ENCODE results near the gene TEX51. TPM values are rescaled to one million over a fixed set of nuclear protein-coding genes. Genes with fewer than 3 reads are reported as not detected.

TEX51 gene
- total RNA-seq, 4 donors from 2014 or later: not detected

- no peak overlapping the region for H3K27ac ChIP-seq
- H3K9me3 ChIP-seq: no peaks in the 10 kb centered on the region
- in situ Hi-C loops (cut with MboI; ENCODE audit: low pct_ligation_motif_present in 1 of 4, low pct_unique_long_range_greater_than_20kb in 1 of 4, low sequenced_read_pairs in 3 of 4): no loop called here
- no peaks in the 10 kb centered on the region for H3K36me3 ChIP-seq
- no peak for TF ChIP-seq CTCF (IDR thresholded peaks at IDR 0.05)
- TF ChIP-seq EP300 (IDR thresholded peaks at IDR 0.05; ENCODE audit: low read depth): no peak
- no peak for TF ChIP-seq POLR2A (IDR thresholded peaks at IDR 0.05)
- no peak for TF ChIP-seq POLR2AphosphoS5 (IDR thresholded peaks at IDR 0.05)
- WGBS, 2 donors (ENCODE audit: low coverage in 1 of 2): 44% methylated on average over 1 of the region's 1 CpG; no CpG with 5 or more reads in 1 of the 2 donors
- H3K4me1 ChIP-seq: no peaks in the 10 kb centered on the region
- no peaks in the 10 kb centered on the region for H3K27me3 ChIP-seq
- intact Hi-C loops (cut with DNase I; ENCODE audit: low total_unique reads): no loop called here
- H3K4me3 ChIP-seq: no peak overlapping the region
- DNase-seq: no peak
These were observed 11.9 kb downstream of the TEX51 start for GRCh38 chr2:126910637-126911036.

- intact Hi-C loops (cut with DNase I; ENCODE audit: low total_unique reads): no loop called here
- in situ Hi-C loops (cut with MboI; ENCODE audit: low pct_ligation_motif_present in 1 of 4, low pct_unique_long_range_greater_than_20kb in 1 of 4, low sequenced_read_pairs in 3 of 4): no loop called here
- Histone ChIP-seq H3K4me1 (no peaks in the 10 kb centered on the region), H3K9me3 (no peaks in the 10 kb centered on the region), H3K27ac (no peak overlapping the region), H3K27me3 (no peaks in the 10 kb centered on the region), H3K36me3 (no peaks in the 10 kb centered on the region), H3K4me3 (no peak overlapping the region)
- no peak for TF ChIP-seq CTCF (IDR thresholded peaks at IDR 0.05)
- TF ChIP-seq EP300 (IDR thresholded peaks at IDR 0.05; ENCODE audit: low read depth): no peak
- no peak for TF ChIP-seq POLR2A (IDR thresholded peaks at IDR 0.05)
- no peak for TF ChIP-seq POLR2AphosphoS5 (IDR thresholded peaks at IDR 0.05)
- WGBS, 2 donors (ENCODE audit: low coverage in 1 of 2): 89% methylated on average over 8 of the region's 8 CpGs; no CpG with 5 or more reads in 1 of the 2 donors
- no peak for DNase-seq
These were observed 12.6 kb downstream of the TEX51 start for GRCh38 chr2:126911111-126911796.

GRCh38 chr2:126912201-126912600 lies 13.5 kb downstream of the TEX51 start:
- Histone ChIP-seq H3K4me1 (no peaks in the 10 kb centered on the region), H3K9me3 (no peaks in the 10 kb centered on the region), H3K4me3 (no peak overlapping the region), H3K27me3 (no peaks in the 10 kb centered on the region), H3K36me3 (no peaks in the 10 kb centered on the region), H3K27ac (no peak overlapping the region)
- in situ Hi-C loops (cut with MboI; ENCODE audit: low pct_ligation_motif_present in 1 of 4, low pct_unique_long_range_greater_than_20kb in 1 of 4, low sequenced_read_pairs in 3 of 4): no loop called here
- no peak for DNase-seq
- 85 to 87% methylated on average over 3 to 7 of the region's 7 CpGs for WGBS, 2 donors (ENCODE audit: low coverage in 1 of 2)
- no peak for TF ChIP-seq CTCF (IDR thresholded peaks at IDR 0.05)
- no peak for TF ChIP-seq POLR2AphosphoS5 (IDR thresholded peaks at IDR 0.05)
- no peak for TF ChIP-seq EP300 (IDR thresholded peaks at IDR 0.05; ENCODE audit: low read depth)
- no peak for TF ChIP-seq POLR2A (IDR thresholded peaks at IDR 0.05)
- intact Hi-C loops (cut with DNase I; ENCODE audit: low total_unique reads): no loop called here

- no peaks in the 10 kb centered on the region for H3K27me3 ChIP-seq
- DNase-seq: no peak
- in situ Hi-C loops (cut with MboI; ENCODE audit: low pct_ligation_motif_present in 1 of 4, low pct_unique_long_range_greater_than_20kb in 1 of 4, low sequenced_read_pairs in 3 of 4): no loop called here
- WGBS, 2 donors (ENCODE audit: low coverage in 1 of 2): 78 to 90% methylated on average over 2 of the region's 2 CpGs
- H3K27ac ChIP-seq: no peak overlapping the region
- no peaks in the 10 kb centered on the region for H3K9me3 ChIP-seq
- no peaks in the 10 kb centered on the region for H3K4me1 ChIP-seq
- H3K4me3 ChIP-seq: no peak overlapping the region
- no peaks in the 10 kb centered on the region for H3K36me3 ChIP-seq
- TF ChIP-seq POLR2A (IDR thresholded peaks at IDR 0.05): no peak
- TF ChIP-seq POLR2AphosphoS5 (IDR thresholded peaks at IDR 0.05): no peak
- TF ChIP-seq EP300 (IDR thresholded peaks at IDR 0.05; ENCODE audit: low read depth): no peak
- intact Hi-C loops (cut with DNase I; ENCODE audit: low total_unique reads): no loop called here
These were observed 14.6 kb downstream of the TEX51 start for GRCh38 chr2:126913329-126913728.
